Activated effector memory CD4-positive, alpha-beta T cell treated with Interleukin-2 at 50 U/mL for 16 hours (primary cell): Measurements from ENCODE around the gene GRIN2C.

ENCODE experiments used
- DNase-seq: peaks from one replicate; pipeline ENCODE4 v3.0.0-alpha.2; 2020

Gene GRIN2C

DNA sequence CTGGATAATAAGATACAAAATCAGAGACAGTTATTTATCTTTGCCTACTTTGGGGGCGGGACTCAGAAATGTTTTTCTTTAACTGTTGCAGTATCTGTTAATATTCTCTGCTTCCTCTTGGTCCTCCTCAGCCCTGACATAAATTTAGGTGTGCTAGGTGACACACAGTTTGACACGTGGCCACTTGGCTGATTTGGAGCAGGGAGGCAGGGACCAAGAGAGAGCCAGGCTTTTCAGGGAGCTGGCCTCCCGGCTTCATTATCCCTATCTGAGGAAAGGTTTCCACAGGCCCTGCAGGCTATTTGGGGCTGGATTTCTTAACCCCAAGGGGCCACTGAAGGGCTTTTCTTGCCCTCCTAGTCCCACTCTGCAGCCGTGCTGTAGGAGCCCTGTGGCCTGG, 63.5 kb downstream of the GRIN2C start:
- no peak for DNase-seq

DNA sequence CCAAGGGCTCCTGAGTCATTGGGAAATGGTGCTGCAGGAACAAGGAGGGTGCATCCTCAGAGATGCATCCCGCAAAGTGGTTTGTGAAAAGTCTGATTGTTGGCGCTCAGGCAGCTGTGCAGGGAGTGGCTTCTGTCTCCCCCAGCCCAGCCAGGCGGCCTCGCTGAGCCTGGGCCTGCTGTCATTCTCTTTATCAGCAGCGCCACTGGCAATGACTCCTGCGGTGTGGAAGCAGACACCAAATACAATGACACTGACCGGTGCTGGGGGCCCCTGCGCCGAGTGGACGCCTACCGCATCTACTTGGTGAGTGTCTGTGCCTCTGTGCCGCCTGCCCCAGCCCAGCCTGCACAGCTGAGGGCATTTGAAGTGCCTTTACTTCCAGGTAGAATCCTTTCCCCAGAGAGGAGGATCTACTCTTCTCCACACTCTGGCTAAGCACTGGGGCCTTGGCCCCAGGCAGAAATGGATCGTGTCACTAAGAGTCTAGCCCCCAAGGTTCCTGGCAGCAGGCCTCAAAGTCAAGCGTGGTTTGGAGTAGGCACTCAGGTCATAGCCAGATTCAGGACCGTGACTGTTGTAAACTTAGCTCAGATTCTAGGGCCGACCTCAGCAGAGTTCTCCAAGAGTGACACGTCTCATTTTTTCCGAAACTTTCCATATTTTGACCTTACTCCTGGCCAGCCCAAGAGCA, 64.2 kb downstream of the GRIN2C start:
- no peak for DNase-seq

DNA sequence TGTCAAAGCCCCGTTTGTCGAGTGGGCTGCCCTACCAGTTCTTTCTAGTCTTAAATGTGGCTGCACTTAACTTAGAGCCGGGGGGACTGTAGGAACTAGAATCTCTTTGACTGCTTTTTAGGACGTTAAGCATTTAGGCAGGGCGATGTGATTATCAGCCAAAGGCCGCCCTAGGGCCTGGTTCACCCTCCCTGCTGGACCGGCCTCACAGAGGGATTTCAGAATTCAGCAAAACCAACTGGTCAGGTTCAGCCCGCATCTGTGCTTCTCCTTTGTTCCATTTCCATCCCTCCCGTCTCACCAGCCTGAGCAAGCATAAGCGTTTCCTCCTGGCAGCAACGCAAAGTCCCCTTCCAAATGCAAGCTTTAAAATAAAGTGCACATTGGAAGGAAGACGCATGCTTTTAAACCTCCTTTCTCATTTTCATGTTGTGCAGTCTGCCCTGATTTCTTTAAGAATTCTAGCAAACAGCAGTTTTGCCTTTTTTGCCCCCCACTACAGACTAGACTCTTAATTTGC, 67.0 kb downstream of the GRIN2C start:
- no peak for DNase-seq
